GM21619 (cell line): Measurements from ENCODE around the gene APRT.
A peak's percentile ranks its signal among the peaks of the same experiment; 100 is the strongest.
"Not testable (repeated sequence)": the region's sequence is repeated elsewhere in the genome, so short reads cannot be mapped to it uniquely, and the experiment has no call there.

ENCODE experiments used
- ATAC-seq: cut with Tn5 transposase; IDR thresholded peaks from one replicate; pipeline ENCODE4 v1.9.1; 2021; ENCODE audit not compliant: unreplicated experiment

APRT gene

GRCh38 chr16:88823646-88824045, 11.9 kb upstream of the APRT start:
- ATAC-seq = not testable (repeated sequence)

GRCh38 chr16:88822281-88823040, 10.7 kb upstream of the APRT start:
- no peak for ATAC-seq

- ATAC-seq = no peak
Observed at GRCh38 chr16:88821168-88821850, 9.6 kb upstream of the APRT start.

- ATAC-seq = no peak
Observed at GRCh38 chr16:88820385-88821025, 8.8 kb upstream of the APRT start.

GRCh38 chr16:88819126-88819525, 7.4 kb upstream of the APRT start:
- no peak for ATAC-seq

GRCh38 chr16:88818575-88818874, 6.8 kb upstream of the APRT start:
- no peak for ATAC-seq

- ATAC-seq = no peak
Observed at GRCh38 chr16:88817785-88818574, 6.3 kb upstream of the APRT start.

GRCh38 chr16:88816736-88817535, 5.2 kb upstream of the APRT start:
- ATAC-seq = no peak

- ATAC-seq = no peak
Observed at GRCh38 chr16:88815901-88816589, 4.3 kb upstream of the APRT start.

- ATAC-seq = no peak
Observed at GRCh38 chr16:88815227-88815626, 3.5 kb upstream of the APRT start.

- ATAC-seq = no peak
Observed at GRCh38 chr16:88814144-88814502, 2.4 kb upstream of the APRT start.

GRCh38 chr16:88813269-88814143, 1.8 kb upstream of the APRT start:
- ATAC-seq = no peak

GRCh38 chr16:88812513-88813268, 963 bp upstream of the APRT start:
- ATAC-seq = no peak

- peak; percentile 44 for ATAC-seq
Observed at GRCh38 chr16:88810912-88811768, 588 bp downstream of the APRT start.

GRCh38 chr16:88810166-88810911, 1.4 kb downstream of the APRT start:
- no peak for ATAC-seq

GRCh38 chr16:88809676-88810165, 2.0 kb downstream of the APRT start:
- no peak for ATAC-seq
